HG02938 (cell line): Measurements from ENCODE around the gene ALS2CL.

Experiments
- ATAC-seq: cut with Tn5 transposase; IDR thresholded peaks from one replicate; pipeline ENCODE4 v1.9.1; 2021; ENCODE audit warnings: mild to moderate bottlenecking, moderate library complexity; ENCODE audit not compliant: unreplicated experiment

ALS2CL gene

GRCh38 chr3:46667061-46667621 lies 26.3 kb downstream of the ALS2CL start:
- no peak for ATAC-seq

DNA sequence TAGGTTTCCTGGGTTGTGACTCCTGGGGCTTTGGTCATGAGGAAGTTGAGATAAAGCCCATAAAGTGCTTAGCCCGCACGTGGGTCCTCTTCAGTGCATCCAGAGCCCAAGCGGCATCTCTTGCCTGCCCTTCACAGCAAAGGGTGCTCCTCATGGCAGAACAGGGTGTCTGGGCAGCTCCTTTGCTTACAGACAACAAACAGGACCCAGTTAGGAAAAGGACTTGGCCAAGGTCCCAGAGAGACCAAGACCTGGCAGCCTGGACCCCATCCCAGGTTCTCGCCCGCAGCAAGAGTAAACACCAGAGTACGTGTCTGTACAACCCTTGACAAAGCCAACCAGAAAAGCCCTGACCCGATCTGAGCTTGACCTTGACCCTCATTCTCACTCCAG lies 27.0 kb downstream of the ALS2CL start:
- no peak for ATAC-seq

- no peak for ATAC-seq
Observed at GRCh38 chr3:46665763-46666452, 27.6 kb downstream of the ALS2CL start.

DNA sequence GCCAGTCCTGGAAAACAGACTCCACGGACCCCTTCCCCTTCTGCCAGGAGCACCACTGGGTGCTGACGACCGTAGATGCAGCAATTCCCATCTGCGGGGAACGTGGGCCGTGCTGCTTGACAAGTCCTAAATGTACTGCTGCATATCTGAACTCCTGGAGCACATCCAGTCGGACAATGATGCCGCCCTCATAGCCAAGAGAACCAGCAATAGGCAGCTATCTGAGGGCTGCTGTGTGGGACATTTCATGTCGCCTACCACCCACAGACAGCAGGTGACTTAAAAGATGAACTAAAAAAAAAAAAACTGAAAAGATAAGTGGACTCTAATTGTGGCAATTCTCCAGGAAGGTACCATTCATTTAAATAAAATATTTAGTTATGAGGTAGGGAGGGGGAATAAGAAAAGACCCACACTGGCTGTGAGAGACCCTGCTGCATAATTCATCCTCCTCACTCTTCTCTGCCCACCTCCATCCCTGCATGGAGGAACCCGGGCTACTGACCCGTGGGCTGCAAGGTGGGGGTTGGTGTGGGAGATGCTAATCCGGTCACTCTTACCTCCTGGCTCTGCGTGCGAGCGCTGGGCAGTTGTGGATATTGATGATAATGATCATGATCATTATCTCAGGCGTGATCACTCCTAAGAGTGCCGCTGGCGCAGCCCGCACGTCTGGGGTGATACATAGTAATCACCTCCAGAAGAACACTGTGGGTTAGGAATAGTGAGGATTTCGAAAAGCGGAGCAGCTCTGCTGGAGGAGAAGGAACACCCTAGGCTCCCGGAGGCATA lies 28.3 kb downstream of the ALS2CL start:
- no peak for ATAC-seq

DNA sequence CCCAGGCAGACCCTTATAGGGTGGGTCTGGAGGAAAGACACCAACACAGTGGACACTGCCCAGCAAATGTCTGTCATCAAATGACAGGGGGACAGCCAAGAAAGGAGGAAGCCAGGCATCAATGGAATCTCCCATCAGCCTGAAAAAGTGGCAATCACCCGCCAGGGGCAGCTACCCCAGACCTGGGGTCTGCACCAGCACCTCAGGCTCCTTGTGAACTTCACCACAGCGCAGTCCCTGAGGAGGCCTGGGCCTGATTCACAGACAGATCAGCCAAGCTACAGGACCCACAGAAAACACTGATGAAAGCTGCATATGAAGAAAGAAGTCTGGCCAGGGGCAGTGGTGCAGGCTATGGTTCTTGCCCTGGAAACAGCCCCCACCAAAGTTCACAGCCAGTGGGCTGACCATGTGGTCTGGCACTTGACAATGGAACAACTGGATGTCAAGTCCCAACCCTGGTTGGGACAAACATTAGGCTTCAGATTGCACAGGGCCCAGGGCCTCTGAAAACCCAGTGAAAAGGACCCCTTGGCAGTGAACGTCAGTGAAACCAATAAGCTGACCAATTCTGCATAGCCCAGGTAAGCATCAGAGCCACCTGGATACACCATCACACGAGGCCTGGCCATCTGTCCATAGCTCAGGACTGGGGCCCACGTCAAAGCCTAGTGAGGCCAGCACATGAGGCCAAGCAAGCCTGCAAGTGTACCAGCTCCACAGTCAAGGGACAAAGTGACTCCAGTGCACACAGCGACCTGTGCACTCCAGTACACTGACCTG lies 29.1 kb downstream of the ALS2CL start:
- no peak for ATAC-seq

- no peak for ATAC-seq
Observed at GRCh38 chr3:46663591-46664135, 29.8 kb downstream of the ALS2CL start.

- no peak for ATAC-seq
Observed at GRCh38 chr3:46662771-46663551, 30.5 kb downstream of the ALS2CL start.

DNA sequence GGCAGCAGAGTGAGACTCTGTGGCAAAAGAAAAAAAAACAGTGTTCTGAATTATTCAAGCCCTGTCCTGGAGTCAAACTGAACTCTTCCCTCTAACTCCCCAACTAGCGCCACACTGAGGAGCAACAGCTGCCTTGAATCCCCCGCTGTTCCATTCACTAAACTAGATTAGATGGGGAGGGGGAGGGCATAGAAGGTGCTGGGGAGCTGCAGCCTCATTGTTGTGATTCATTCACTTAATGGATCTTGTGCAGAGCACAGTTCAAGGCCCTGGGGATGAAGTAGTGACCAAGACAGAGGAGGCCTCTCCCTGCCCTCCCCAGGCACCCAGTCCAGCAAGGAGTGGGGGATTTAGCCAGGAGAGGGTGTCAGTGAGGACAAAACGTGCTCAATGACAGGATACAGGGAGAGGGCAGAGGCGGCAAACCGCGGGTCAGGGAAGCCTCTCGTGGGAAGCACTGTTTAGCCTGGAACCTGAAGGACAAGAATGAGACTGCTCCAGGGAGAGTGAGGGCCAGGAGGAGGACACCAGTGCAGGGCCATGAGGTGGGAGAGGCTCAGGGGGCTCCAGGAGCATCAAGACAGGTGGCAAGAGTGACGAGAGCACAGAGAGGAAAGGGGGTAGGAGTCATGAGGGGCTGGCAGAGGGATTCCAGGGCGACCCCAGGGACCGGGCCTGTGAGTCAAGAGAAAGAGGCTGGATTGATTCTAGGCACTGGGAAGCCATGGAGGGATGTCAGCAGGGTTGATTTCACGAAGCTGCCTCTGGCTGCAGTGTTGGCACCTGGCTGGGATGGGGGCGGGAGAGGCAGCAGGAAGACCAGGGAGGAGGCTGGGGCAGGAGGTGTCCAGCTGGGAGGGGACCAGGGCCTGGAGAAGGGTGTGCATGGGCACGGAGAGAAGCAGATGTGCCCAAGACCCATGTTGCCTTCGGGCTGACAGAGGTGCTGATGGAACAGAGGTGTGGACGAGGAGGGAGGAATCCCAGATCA lies 31.4 kb downstream of the ALS2CL start:
- no peak for ATAC-seq

- no peak for ATAC-seq
Observed at GRCh38 chr3:46660543-46661523, 32.6 kb downstream of the ALS2CL start.

DNA sequence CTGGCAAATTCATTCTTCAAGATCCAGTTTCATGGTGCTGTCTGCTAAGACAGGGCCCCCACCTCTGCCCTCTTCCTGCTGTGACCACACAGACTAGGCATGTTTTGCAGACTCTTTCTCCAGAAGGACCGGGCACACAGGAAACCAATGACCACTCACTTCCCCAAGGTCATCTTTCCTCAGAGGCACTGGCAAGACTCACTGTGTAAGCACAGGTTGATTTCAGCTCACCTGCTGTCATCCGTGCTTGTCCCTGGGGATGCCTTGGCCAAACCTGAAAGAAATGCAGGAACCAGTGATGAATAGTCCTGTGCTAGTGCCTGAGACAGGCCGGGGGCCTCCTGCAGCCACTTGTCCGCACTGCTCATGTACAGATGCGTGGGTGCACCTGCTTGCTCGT lies 33.5 kb downstream of the ALS2CL start:
- no peak for ATAC-seq

DNA sequence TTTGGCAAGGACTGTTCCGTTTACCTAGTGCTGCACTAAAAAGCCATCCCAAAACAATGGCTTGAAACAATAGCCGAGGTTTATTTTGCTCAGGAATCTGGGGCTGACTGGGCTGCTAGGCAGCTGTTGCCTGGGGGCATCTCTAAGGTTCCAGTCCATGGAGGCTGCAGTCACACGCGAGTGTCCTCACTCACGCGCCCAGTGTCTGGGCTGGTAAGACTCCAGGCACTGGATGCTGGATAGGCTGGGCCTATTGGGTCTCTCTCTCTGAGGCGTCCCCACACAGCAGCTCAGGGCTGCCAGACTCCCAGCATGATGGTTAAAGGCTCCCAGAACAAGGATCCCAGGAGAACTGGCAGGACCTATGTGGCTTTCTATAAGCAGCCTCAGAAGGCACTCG lies 34.2 kb downstream of the ALS2CL start:
- ATAC-seq = no peak

DNA sequence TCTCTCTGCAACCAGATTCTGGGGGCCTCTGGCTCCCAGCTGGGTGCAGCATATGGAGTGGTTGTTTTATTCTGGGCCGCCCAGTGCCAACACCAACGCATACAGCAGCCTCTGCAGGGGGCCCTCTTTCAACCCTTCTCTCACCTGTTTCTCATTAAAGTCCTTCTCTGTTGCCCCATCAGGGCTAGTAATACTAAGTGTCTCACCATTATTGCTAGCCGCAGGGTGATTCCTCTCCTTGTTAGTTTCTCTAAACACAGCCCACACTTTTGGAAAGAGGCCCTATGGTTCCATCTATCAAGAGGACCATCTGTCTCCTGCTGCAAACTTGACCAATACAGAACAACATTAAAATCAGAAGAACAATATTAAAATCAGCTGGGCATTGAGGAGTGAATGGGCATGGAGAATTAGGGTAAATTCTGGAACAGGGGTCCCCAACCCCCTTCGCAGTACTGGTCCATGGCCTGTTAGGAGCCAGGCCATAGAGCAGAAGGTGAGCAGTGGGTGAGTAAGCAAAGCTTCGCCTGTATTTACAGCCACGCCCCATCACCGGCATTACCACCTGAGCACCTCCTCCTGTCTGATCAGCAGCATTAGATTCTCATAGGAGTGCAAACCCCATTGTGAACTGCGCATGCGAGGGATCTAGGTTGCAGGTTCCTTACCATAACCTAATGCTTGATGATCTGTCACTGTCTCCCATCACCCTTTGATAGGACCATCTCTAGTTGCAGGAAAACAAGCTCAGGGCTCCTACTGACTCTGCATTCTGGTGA lies 36.5 kb downstream of the ALS2CL start:
- ATAC-seq = no peak

- no peak for ATAC-seq
Observed at GRCh38 chr3:46655271-46655670, 38.2 kb downstream of the ALS2CL start.

GRCh38 chr3:46651084-46651483 lies 42.4 kb downstream of the ALS2CL start:
- ATAC-seq = no peak

DNA sequence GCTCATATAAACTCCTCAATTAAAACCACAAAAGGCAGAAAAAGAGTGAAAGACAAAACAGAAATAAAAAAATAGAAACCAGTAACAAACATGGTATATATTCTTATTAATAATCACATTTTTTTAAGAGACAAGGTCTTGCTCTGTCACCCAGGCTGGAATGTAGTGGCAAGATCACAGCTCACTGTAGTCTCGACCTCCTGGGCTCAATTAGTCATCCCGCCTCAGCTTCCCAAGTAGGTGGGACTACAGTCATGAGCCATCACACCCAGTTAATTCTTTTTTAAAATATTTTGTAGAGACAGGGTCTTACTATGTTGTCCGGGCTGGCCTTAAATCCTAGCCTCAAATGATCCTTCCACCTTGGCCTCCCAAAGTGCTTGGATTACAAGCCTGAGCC lies 44.0 kb downstream of the ALS2CL start:
- ATAC-seq = no peak

DNA sequence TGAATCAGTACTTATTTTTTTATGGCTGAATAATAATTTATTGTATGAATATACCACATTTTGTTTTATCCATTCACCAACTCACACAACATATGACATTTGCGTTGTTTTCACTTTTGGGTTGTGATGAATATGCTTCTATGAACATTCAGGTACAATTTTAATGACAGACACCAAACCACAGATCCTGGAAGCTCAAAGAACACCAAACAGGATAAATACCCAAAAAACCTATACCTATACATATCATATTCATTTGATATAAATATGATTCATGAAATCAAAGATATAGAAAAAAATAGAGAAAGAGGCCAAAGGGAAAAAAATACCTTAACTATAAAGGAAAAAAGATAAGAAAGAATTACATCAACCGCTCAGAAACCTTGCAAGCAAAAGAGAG lies 45.4 kb downstream of the ALS2CL start:
- ATAC-seq = no peak

DNA sequence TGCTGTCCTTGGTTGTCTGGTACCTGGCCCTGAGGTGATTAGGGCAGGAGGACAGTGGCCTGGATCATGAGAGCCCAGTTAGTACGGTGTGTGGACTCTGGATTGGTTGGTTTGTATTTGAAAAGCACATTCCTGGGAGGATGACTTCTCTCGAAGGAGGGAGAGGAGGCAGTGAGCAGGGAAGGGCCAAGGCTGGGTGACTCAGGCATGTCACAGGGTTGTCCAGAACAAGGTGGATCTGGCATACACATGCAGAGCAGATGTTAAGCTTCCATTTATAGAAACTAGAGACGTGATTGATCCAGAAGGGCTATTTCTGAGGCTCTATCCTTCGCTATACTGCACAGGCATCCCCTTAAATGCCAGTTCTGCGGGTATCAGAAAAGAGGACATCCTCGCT lies 46.8 kb downstream of the ALS2CL start:
- no peak for ATAC-seq
